KOPT-K1 (cell line): ENCODE data around the gene OPN3.

ENCODE experiments used
- H3K27ac ChIP-seq: fragments of 200-600 bp; sonication (generic); 2 replicates; pipeline ENCODE4 v1.5.1; 2016; ENCODE audit warnings: antibody characterized with exemption, mild to moderate bottlenecking, low read depth, low read length; ENCODE audit not compliant: poor library complexity, severe bottlenecking
- H3K36me3 ChIP-seq: fragments of 200-600 bp; sonication (generic); 2 replicates; pipeline ENCODE4 v1.5.1; 2017; ENCODE audit warnings: antibody characterized with exemption, mild to moderate bottlenecking, low read length, moderate library complexity; ENCODE audit not compliant: insufficient read depth
- H3K9me3 ChIP-seq: fragments of 200-600 bp; sonication (generic); 2 replicates; pipeline ENCODE4 v1.5.1; 2017; ENCODE audit warnings: antibody characterized with exemption, low read length, mild to moderate bottlenecking; ENCODE audit not compliant: insufficient read depth, poor library complexity, severe bottlenecking

OPN3 gene

DNA sequence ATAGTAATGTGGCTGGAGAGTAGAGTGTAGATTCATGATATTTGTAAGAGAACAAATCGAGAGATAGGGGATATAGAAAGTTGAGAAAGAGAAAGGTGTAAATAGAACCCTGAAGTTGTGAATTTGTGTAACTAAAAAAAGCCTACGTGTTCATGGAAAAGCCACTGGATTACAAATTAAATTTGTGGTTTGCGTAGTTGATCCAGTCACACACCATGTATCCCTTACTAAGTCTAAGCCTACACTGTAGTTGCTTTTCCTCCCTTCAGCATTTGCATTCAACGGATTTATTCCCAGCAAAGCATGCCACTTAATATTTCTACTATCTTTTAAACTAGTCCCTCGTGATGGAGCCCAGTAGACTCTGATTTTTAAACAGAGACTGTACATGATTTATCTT is 83.1 kb downstream of the OPN3 start:
- H3K9me3 ChIP-seq, result no peaks in the 10 kb centered on the region
- no peaks in the 10 kb centered on the region for H3K36me3 ChIP-seq
- no peak overlapping the region for H3K27ac ChIP-seq

GRCh38 chr1:241555526-241555925 is 84.6 kb downstream of the OPN3 start:
- no peaks in the 10 kb centered on the region for H3K36me3 ChIP-seq
- H3K27ac ChIP-seq, result no peak overlapping the region
- H3K9me3 ChIP-seq, result no peaks in the 10 kb centered on the region

DNA sequence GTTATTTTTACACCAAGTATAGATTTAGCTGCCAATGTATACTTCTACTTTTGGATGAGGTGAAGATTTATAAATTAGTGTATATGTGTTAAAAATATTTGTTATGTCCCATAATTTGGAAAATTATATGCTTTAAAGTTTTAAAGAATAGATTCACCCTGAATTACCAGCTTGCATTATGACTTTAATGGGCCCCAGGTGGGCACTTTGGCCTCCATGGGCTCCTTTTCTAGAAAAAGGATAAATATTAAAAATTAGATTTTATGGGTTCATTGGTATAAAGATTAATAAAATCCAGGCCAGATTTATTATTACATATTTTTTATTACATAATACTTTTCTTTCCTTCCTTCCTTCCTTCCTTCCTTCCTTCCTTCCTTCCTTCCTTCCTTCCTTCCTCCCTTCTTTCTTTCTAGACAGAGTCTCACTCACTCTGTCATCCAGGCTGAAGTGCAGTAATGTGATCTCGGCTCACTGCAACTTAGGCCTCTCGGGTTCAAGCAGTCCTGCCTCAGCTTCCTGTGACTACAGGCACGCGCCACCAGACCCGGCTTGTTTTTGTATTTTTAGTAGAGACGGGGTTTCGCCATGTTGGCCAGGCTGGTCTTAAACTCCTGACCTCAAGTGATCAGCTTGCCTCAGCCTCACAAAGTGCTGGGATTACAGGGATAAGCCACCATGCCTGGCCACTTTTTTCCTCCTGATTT is 86.1 kb downstream of the OPN3 start:
- Histone ChIP-seq H3K9me3 (no peaks in the 10 kb centered on the region), H3K27ac (no peak overlapping the region)

DNA sequence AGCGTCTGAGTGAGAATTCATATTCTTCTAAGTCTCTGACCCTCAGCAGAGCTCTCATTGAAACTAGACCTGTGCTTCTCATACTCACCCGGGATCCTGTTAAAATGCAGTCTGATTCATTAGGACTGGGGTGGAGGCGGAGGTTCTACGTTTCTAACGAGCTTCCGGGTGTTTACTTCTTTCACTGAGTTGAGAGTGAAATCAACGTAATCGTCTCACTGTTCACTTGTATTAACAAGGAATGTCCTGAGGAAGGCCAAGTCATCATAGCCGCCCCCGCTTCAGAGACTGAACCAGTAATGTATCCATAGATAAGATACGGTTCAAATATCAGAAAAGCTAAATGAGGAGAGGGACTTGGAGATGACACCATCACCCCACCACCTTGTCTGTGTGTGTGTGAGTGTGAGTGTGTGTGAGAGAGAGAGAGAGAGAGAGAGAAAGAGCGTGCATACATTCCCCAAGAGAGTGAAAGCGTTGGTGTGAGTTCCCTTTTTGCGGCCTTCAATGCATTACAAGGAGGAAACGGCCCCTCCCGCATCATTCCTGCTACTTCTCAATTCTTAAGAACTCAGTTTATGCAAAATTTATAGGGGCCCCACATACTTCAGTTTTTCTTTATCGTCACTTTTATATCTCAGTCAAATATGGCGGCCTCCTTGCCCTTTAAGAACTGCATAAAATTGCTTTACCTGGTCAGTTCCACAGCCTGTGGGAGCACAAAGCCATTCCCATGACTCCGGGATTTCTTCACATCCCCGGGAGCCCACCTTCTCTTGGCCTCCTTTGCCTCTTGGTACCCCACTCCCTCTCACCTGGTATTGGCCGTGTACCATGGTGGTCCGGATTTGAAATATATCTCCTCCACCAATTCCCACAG is 88.2 kb downstream of the OPN3 start:
- Histone ChIP-seq H3K36me3 (no peaks in the 10 kb centered on the region), H3K9me3 (no peaks in the 10 kb centered on the region), H3K27ac (no peak overlapping the region)

More for the DNA sequence above, 86.1 kb downstream of the OPN3 start:
- H3K36me3 ChIP-seq, result no peaks in the 10 kb centered on the region

DNA sequence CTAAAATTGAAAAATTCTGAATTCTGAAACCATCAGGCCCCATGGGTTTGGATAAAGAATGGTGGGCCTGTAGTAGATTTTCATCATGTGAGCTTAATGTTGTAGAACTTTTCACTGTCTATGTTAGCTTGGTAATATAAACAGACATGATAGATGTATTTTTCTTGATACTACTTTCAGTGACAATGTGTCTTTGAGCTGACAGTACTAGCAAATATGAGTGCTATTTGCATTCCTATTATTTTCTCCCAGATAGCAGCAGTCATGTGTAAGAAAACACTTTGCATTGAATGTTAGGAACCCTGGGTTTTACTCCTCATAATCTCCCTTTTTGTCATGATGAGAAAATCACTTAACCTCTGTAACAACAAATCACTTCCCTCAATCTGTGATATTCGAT is 89.9 kb downstream of the OPN3 start:
- Histone ChIP-seq H3K9me3 (no peaks in the 10 kb centered on the region), H3K36me3 (no peaks in the 10 kb centered on the region), H3K27ac (no peak overlapping the region)

DNA sequence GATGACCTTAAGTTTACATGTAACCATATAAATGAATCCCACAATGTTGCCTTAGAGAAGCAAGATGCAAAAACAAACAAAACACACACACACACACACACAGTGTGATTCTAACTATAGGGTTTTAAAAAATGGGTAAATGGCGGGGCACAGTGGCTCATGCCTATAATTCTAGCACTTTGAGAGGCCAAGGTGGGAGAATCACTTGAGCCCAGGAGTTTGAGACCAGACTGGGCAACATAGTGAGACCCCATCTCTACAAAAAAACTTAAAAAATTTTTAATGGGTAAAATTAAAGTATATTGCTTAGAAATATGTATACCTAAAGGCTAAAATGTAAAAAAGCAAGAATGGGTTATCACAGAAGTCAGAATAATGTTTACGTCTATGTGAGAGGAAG is 92.2 kb downstream of the OPN3 start:
- H3K27ac ChIP-seq, result no peak overlapping the region
- no peaks in the 10 kb centered on the region for H3K36me3 ChIP-seq
- no peaks in the 10 kb centered on the region for H3K9me3 ChIP-seq
